Smooth muscle cell (in vitro differentiated cells): Measurements from ENCODE around the gene UBE4B. TPM values are rescaled to one million over a fixed set of nuclear protein-coding genes. Genes with fewer than 3 reads are reported as not detected.

Experiments
- DNase-seq: peaks from one replicate; lab custom pipeline; 2025; ENCODE audit not compliant: unreplicated experiment; lab: John Stamatoyannopoulos, UW
- H2AFZ ChIP-seq: fragments of 200-600 bp; sonication (generic); 2 replicates; pipeline ENCODE4 v1.6.0; 2016; ENCODE audit warnings: antibody characterized with exemption, low read depth, mild to moderate bottlenecking
- H3F3A ChIP-seq: fragments of 200-600 bp; sonication (generic); 2 replicates; pipeline ENCODE4 v1.6.0; 2017; ENCODE audit warnings: antibody characterized with exemption, low read depth
- H3K27ac ChIP-seq: fragments of 200-600 bp; sonication (generic); 2 replicates; pipeline ENCODE4 v1.5.1; 2016; ENCODE audit warnings: low read depth, mild to moderate bottlenecking
- H3K27me3 ChIP-seq: fragments of 200-600 bp; sonication (generic); 2 replicates; pipeline ENCODE4 v1.6.1; 2016; ENCODE audit warnings: low read depth, mild to moderate bottlenecking
- H3K36me3 ChIP-seq: fragments of 200-600 bp; sonication (generic); 2 replicates; pipeline ENCODE4 v1.5.1; 2016; ENCODE audit warnings: low read depth
- H3K4me1 ChIP-seq: fragments of 200-600 bp; sonication (generic); 2 replicates; pipeline ENCODE4 v1.5.1; 2016; ENCODE audit warnings: low read depth
- H3K4me2 ChIP-seq: fragments of 200-600 bp; sonication (generic); 2 replicates; pipeline ENCODE4 v1.6.0; 2016; ENCODE audit warnings: mild to moderate bottlenecking
- H3K4me3 ChIP-seq: fragments of 200-600 bp; sonication (generic); 2 replicates; pipeline ENCODE4 v1.5.1; 2016; ENCODE audit warnings: mild to moderate bottlenecking
- H3K79me2 ChIP-seq: fragments of 200-600 bp; sonication (generic); 2 replicates; pipeline ENCODE4 v1.6.0; 2016; ENCODE audit warnings: low read depth, mild to moderate bottlenecking
- H3K9ac ChIP-seq: fragments of 200-600 bp; sonication (generic); 2 replicates; pipeline ENCODE4 v1.6.0; 2016; ENCODE audit warnings: low read depth
- H3K9me3 ChIP-seq: fragments of 200-600 bp; sonication (generic); replicated peaks from 2 replicates; pipeline ENCODE4 v1.5.1; 2016; ENCODE audit warnings: low read depth
- H4K20me1 ChIP-seq: fragments of 200-600 bp; sonication (generic); 2 replicates; pipeline ENCODE4 v1.6.0; 2016; ENCODE audit warnings: low read depth
- CTCF ChIP-seq: fragments of 200-600 bp; sonication (generic); IDR thresholded peaks from 2 replicates; pipeline ENCODE4 v1.5.1; 2017; ENCODE audit warnings: borderline replicate concordance, mild to moderate bottlenecking, antibody characterized with exemption; ENCODE audit not compliant: insufficient read depth, poor library complexity, severe bottlenecking
- WGBS: methylation state at CpG from one replicate; pipeline ENCODE4 v1.1.7; 2016; ENCODE audit warnings: low lambda C conversion rate; 5-methylcytosine and 5-hydroxymethylcytosine counted together
- polyA plus RNA-seq: library from polyadenylated mRNA; unstranded; fragments of >200 nt; fragmentation: Nextera tagmentation; extraction: Ambion mirVana; gene quantifications from 2 replicates; pipeline ENCODE4 v1.2.1, GENCODE V29; 2016
- total RNA-seq: library from RNA; depleted of rRNA; stranded (reverse); fragments of >200 nt; gene quantifications from 2 replicates; pipeline ENCODE4 v1.2.3, GENCODE V29; 2014

Gene UBE4B
- total and polyA plus RNA-seq, 2 experiments from 2014 or later: 20.9 to 54.7 TPM

GRCh38 chr1:10212476-10212875, 179.7 kb downstream of the UBE4B start:
- peaks cover 9% of the 10 kb centered on the region for H3F3A ChIP-seq
- H3K4me1 ChIP-seq: peaks cover 24% of the 10 kb centered on the region
- H3K4me3 ChIP-seq: peak overlapping the region; percentile 99
- no peak for DNase-seq
- H3K27ac ChIP-seq: peak overlapping the region; percentile 98
- H3K79me2 ChIP-seq: peaks cover 58% of the 10 kb centered on the region
- 95% methylated on average over 1 of the region's 1 CpG for WGBS
- TF ChIP-seq CTCF: no peak
- no peaks in the 10 kb centered on the region for H3K9me3 ChIP-seq
- peak overlapping the region; percentile 100 for H3K4me2 ChIP-seq
- no peak overlapping the region for H2AFZ ChIP-seq
- no peaks in the 10 kb centered on the region for H3K36me3 ChIP-seq
- H3K9ac ChIP-seq: peak overlapping the region; percentile 98
- no peaks in the 10 kb centered on the region for H3K27me3 ChIP-seq
- peaks cover 59% of the 10 kb centered on the region for H4K20me1 ChIP-seq

GRCh38 chr1:10213186-10213705, 180.5 kb downstream of the UBE4B start:
- Histone ChIP-seq H3K4me2 (peak overlapping the region; percentile 35), H3F3A (peaks cover 9% of the 10 kb centered on the region), H3K9ac (no peak overlapping the region), H2AFZ (no peak overlapping the region), H3K4me1 (peaks cover 24% of the 10 kb centered on the region), H3K36me3 (no peaks in the 10 kb centered on the region), H3K9me3 (no peaks in the 10 kb centered on the region), H3K79me2 (peaks cover 66% of the 10 kb centered on the region), H3K27me3 (no peaks in the 10 kb centered on the region), H4K20me1 (peaks cover 66% of the 10 kb centered on the region), H3K4me3 (no peak overlapping the region), H3K27ac (peak overlapping the region; percentile 42)
- no peak for TF ChIP-seq CTCF
- DNase-seq: no peak
- WGBS: 47% methylated on average over 3 of the region's 3 CpGs

GRCh38 chr1:10216090-10216749, 183.5 kb downstream of the UBE4B start:
- Histone ChIP-seq H3K27ac (no peak overlapping the region), H3K4me2 (no peak overlapping the region), H3F3A (peaks cover 7% of the 10 kb centered on the region), H3K27me3 (no peaks in the 10 kb centered on the region), H3K4me1 (peaks cover 24% of the 10 kb centered on the region), H3K4me3 (no peak overlapping the region), H4K20me1 (peaks cover 96% of the 10 kb centered on the region), H3K36me3 (no peaks in the 10 kb centered on the region), H3K79me2 (peaks cover 96% of the 10 kb centered on the region), H3K9me3 (no peaks in the 10 kb centered on the region), H2AFZ (no peak overlapping the region), H3K9ac (no peak overlapping the region)
- no peak for TF ChIP-seq CTCF
- 91% methylated on average over 7 of the region's 7 CpGs for WGBS
- DNase-seq: no peak
